ENCODE data around the gene PRKCA.

- TF ChIP-seq CTCF (IDR thresholded peaks at IDR 0.05), result no peak
- TF ChIP-seq POLR2A (IDR thresholded peaks at IDR 0.05), result no peak
These were observed 557.8 kb downstream of the PRKCA start for GRCh38 chr17:66860204-66860603.

Measured in uterus (tissue), 2 donors.